HepG2 (cell line): ENCODE results near the gene SYNJ2. TPM values are rescaled to one million over a fixed set of nuclear protein-coding genes. Genes with fewer than 3 reads are reported as not detected.
A peak's percentile ranks its signal among the peaks of the same experiment; 100 is the strongest.

Experiments
- CREB1 ChIP-seq, 2 experiments: fragments of 450-650 bp in 1 of 2; IDR thresholded peaks; 2 replicates each; pipeline ENCODE4 v1.6.1; 2016 to 2017; ENCODE audit warnings: control low read depth in 1 of 2, mild to moderate bottlenecking in 1 of 2, missing compliant biosample characterization in 1 of 2, missing genetic modification characterization in 1 of 2
- GABPA ChIP-seq, 2 experiments: IDR thresholded peaks; 2 replicates each; pipeline ENCODE4 v1.6.1; 2011 to 2016; ENCODE audit warnings: low read depth in 2 of 2, low read length in 1 of 2, missing biosample characterization in 1 of 2, missing genetic modification characterization in 1 of 2
- GATAD1 ChIP-seq: IDR thresholded peaks from 2 replicates; pipeline ENCODE4 v1.6.1; 2016; ENCODE audit warnings: missing genetic modification reagents, missing compliant biosample characterization
- GFI1 ChIP-seq: sonication (generic); formaldehyde crosslinking; IDR thresholded peaks from 2 replicates; pipeline ENCODE4 v1.5.0; 2020; ENCODE audit warnings: missing genetic modification reagents, mild to moderate bottlenecking, borderline replicate concordance
- GZF1 ChIP-seq: sonication (generic); formaldehyde crosslinking; IDR thresholded peaks from 2 replicates; pipeline ENCODE4 v1.5.1; 2020; ENCODE audit warnings: mild to moderate bottlenecking, missing genetic modification reagents
- NFE2L2 ChIP-seq: fragments of 150-350 bp; IDR thresholded peaks from 2 replicates; pipeline ENCODE4 v1.6.1; 2014; ENCODE audit warnings: low read length
- ONECUT2 ChIP-seq: sonication (generic); formaldehyde crosslinking; IDR thresholded peaks from 2 replicates; pipeline ENCODE4 v1.4.0; 2020; ENCODE audit warnings: missing genetic modification reagents
- PAF1 ChIP-seq: IDR thresholded peaks from 2 replicates; pipeline ENCODE4 v1.6.1; 2016; ENCODE audit warnings: missing genetic modification reagents, missing compliant biosample characterization
- PITX1 ChIP-seq: sonication (generic); formaldehyde crosslinking; IDR thresholded peaks from 2 replicates; pipeline ENCODE4 v1.5.1; 2020; ENCODE audit warnings: mild to moderate bottlenecking, missing genetic modification reagents
- RXRA ChIP-seq: sonication (generic); formaldehyde crosslinking; IDR thresholded peaks from 2 replicates; pipeline ENCODE4 v1.5.1; 2020; ENCODE audit warnings: missing genetic modification reagents
- TEAD2 ChIP-seq: sonication (generic); formaldehyde crosslinking; IDR thresholded peaks from 2 replicates; pipeline ENCODE4 v1.9.0; 2021; ENCODE audit warnings: missing genetic modification reagents
- TGIF2 ChIP-seq: IDR thresholded peaks from 2 replicates; pipeline ENCODE4 v1.6.1; 2016; ENCODE audit warnings: control low read depth, missing compliant biosample characterization
- ZNF138 ChIP-seq: sonication (generic); formaldehyde crosslinking; IDR thresholded peaks from 2 replicates; pipeline ENCODE4 v1.5.0; 2020; ENCODE audit warnings: mild to moderate bottlenecking, low read depth, missing genetic modification reagents
- ZNF260 ChIP-seq: sonication (generic); formaldehyde crosslinking; IDR thresholded peaks from 2 replicates; pipeline ENCODE4 v1.4.0; 2020; ENCODE audit warnings: missing genetic modification reagents, low read depth, mild to moderate bottlenecking, borderline replicate concordance
- ZNF292 ChIP-seq: sonication (generic); formaldehyde crosslinking; IDR thresholded peaks from 2 replicates; pipeline ENCODE4 v1.8.1; 2022; ENCODE audit warnings: mild to moderate bottlenecking, low read depth, missing genetic modification reagents, borderline replicate concordance
- ZNF44 ChIP-seq: sonication (generic); formaldehyde crosslinking; IDR thresholded peaks from 2 replicates; pipeline ENCODE4 v1.5.1; 2020; ENCODE audit warnings: mild to moderate bottlenecking, missing genetic modification reagents
- ZNF460 ChIP-seq: sonication (generic); formaldehyde crosslinking; IDR thresholded peaks from 2 replicates; pipeline ENCODE4 v1.5.1; 2020; ENCODE audit warnings: missing genetic modification reagents, mild to moderate bottlenecking, borderline replicate concordance
- ZNF468 ChIP-seq: sonication (generic); formaldehyde crosslinking; IDR thresholded peaks from 2 replicates; pipeline ENCODE4 v1.8.0; 2022; ENCODE audit warnings: mild to moderate bottlenecking, moderate library complexity, missing genetic modification reagents
- ZNF557 ChIP-seq: sonication (generic); formaldehyde crosslinking; IDR thresholded peaks from 2 replicates; pipeline ENCODE4 v1.4.0; 2020; ENCODE audit warnings: missing genetic modification reagents
- ZNF569 ChIP-seq: sonication (generic); formaldehyde crosslinking; IDR thresholded peaks from 2 replicates; pipeline ENCODE4 v1.5.0; 2020; ENCODE audit warnings: mild to moderate bottlenecking, missing genetic modification reagents, moderate library complexity, borderline replicate concordance
- ZNF772 ChIP-seq: sonication (generic); formaldehyde crosslinking; IDR thresholded peaks from 2 replicates; pipeline ENCODE4 v1.5.0; 2020; ENCODE audit warnings: mild to moderate bottlenecking, missing genetic modification reagents
- ZNF879 ChIP-seq: sonication (generic); formaldehyde crosslinking; IDR thresholded peaks from 2 replicates; pipeline ENCODE4 v1.8.1; 2023; ENCODE audit warnings: missing genetic modification reagents
- polyA plus RNA-seq, 8 experiments: library from polyadenylated mRNA; depleted of rRNA in 3 of 8; stranded (reverse) in 7 of 8; unstranded in 1 of 8; fragments of >200 nt; fragmentation: Illumina TruSeq in 4 of 8; extraction: Trizol in 4 of 8; gene quantifications; 2 replicates each; pipeline versions ENCODE4 v1.2.1 to v1.2.3, GENCODE V29; 2011 to 2016; ENCODE audit warnings: low read depth in 4 of 8, missing spikeins in 1 of 8, mixed read lengths in 1 of 8; ENCODE audit not compliant: insufficient read depth in 1 of 8
- total RNA-seq, 5 experiments: library from RNA; depleted of rRNA; stranded (reverse); fragments of >200 nt; fragmentation: Illumina TruSeq; extraction: Trizol; gene quantifications; 2 replicates each; pipeline ENCODE4 v1.2.3, GENCODE V29; 2016; ENCODE audit warnings: low read depth in 1 of 5
- TF ChIP-seq, protein P1 (sequence below): IDR thresholded peaks from 2 replicates; pipeline ENCODE4 v1.6.1; 2016; ENCODE audit warnings: missing genetic modification reagents, missing compliant biosample characterization
- TF ChIP-seq, protein P2 (sequence below): sonication (generic); formaldehyde crosslinking; IDR thresholded peaks from 2 replicates; pipeline ENCODE4 v1.5.1; 2020; ENCODE audit warnings: mild to moderate bottlenecking, missing genetic modification reagents, moderate library complexity
- TF ChIP-seq, protein P3 (sequence below): sonication (generic); formaldehyde crosslinking; IDR thresholded peaks from 2 replicates; pipeline ENCODE4 v1.4.0; 2020; ENCODE audit warnings: mild to moderate bottlenecking, missing genetic modification reagents

The SYNJ2 gene
- total and polyA plus RNA-seq, 2 of the 13 experiments (the other 11 are each of a cell fraction or from before 2014, with no cell fraction given): 39.1 to 57.6 TPM

GRCh38 chr6:157953580-157954091, 28.0 kb upstream of the SYNJ2 start (continued):
- TF ChIP-seq, protein P1, sequence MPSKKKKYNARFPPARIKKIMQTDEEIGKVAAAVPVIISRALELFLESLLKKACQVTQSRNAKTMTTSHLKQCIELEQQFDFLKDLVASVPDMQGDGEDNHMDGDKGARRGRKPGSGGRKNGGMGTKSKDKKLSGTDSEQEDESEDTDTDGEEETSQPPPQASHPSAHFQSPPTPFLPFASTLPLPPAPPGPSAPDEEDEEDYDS (CRISPR knock-in tag): peak; percentile 16; the same call in 1 of the 2 replicates
- no peak for TF ChIP-seq NFE2L2
- no peak for TF ChIP-seq PAF1 (CRISPR knock-in tag)
- TF ChIP-seq ZNF468 (CRISPR knock-in tag): no peak
- TF ChIP-seq ZNF772 (CRISPR knock-in tag): peak; percentile 58; the same call in 1 of the 2 replicates
- TF ChIP-seq GZF1: no peak
- 0 out of 2 replicates have a peak, but pooled peaks have one; percentile 29 for TF ChIP-seq ONECUT2 (CRISPR knock-in tag)
- peak; percentile 55; the same call in 1 of the 2 replicates for TF ChIP-seq CREB1 (IDR thresholded peaks at IDR 0.05)
- TF ChIP-seq CREB1 (CRISPR knock-in tag; IDR thresholded peaks at IDR 0.05): no peak
- TF ChIP-seq ZNF138: 0 out of 2 replicates have a peak, but pooled peaks have one; percentile 46
- no peak for TF ChIP-seq GFI1 (CRISPR knock-in tag)
- TF ChIP-seq ZNF44 (CRISPR knock-in tag): no peak
- 0 out of 2 replicates have a peak, but pooled peaks have one; percentile 38 for TF ChIP-seq ZNF557
- no peak for TF ChIP-seq GATAD1 (CRISPR knock-in tag)
- TF ChIP-seq, protein P2, sequence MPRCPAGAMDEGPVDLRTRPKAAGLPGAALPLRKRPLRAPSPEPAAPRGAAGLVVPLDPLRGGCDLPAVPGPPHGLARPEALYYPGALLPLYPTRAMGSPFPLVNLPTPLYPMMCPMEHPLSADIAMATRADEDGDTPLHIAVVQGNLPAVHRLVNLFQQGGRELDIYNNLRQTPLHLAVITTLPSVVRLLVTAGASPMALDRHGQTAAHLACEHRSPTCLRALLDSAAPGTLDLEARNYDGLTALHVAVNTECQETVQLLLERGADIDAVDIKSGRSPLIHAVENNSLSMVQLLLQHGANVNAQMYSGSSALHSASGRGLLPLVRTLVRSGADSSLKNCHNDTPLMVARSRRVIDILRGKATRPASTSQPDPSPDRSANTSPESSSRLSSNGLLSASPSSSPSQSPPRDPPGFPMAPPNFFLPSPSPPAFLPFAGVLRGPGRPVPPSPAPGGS: peak; percentile 55; the same call in 1 of the 2 replicates
- no peak for TF ChIP-seq ZNF569 (CRISPR knock-in tag)
- TF ChIP-seq RXRA: peak; percentile 15; the same call in 1 of the 2 replicates
- TF ChIP-seq GABPA (IDR thresholded peaks at IDR 0.05; ENCODE audit: low read depth, low read length): no peak
- peak; percentile 45; the same call in 1 of the 2 replicates for TF ChIP-seq GABPA (CRISPR knock-in tag; IDR thresholded peaks at IDR 0.05; ENCODE audit: low read depth)
- TF ChIP-seq ZNF460 (CRISPR knock-in tag): no peak; the same call in 1 of the 2 replicates
- TF ChIP-seq ZNF260 (CRISPR knock-in tag): no peak
- 0 out of 2 replicates have a peak, but pooled peaks have one; percentile 57 for TF ChIP-seq ZNF879
- TF ChIP-seq PITX1: peak; percentile 46; the same call in 1 of the 2 replicates
- TF ChIP-seq TGIF2 (CRISPR knock-in tag): 0 out of 2 replicates have a peak, but pooled peaks have one; percentile 60
- 0 out of 2 replicates have a peak, but pooled peaks have one; percentile 57 for TF ChIP-seq ZNF292
- TF ChIP-seq, protein P3, sequence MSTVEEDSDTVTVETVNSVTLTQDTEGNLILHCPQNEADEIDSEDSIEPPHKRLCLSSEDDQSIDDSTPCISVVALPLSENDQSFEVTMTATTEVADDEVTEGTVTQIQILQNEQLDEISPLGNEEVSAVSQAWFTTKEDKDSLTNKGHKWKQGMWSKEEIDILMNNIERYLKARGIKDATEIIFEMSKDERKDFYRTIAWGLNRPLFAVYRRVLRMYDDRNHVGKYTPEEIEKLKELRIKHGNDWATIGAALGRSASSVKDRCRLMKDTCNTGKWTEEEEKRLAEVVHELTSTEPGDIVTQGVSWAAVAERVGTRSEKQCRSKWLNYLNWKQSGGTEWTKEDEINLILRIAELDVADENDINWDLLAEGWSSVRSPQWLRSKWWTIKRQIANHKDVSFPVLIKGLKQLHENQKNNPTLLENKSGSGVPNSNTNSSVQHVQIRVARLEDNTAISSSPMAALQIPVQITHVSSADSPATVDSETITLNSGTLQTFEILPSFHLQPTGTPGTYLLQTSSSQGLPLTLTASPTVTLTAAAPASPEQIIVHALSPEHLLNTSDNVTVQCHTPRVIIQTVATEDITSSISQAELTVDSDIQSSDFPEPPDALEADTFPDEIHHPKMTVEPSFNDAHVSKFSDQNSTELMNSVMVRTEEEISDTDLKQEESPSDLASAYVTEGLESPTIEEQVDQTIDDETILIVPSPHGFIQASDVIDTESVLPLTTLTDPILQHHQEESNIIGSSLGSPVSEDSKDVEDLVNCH (CRISPR knock-in tag): no peak
- no peak for TF ChIP-seq TEAD2 (CRISPR knock-in tag)
